Right renal pelvis (tissue), 4 donors: ENCODE results near the gene ZBTB46. TPM values are rescaled to one million over a fixed set of nuclear protein-coding genes. Genes with fewer than 3 reads are reported as not detected.

ENCODE experiments used
- DNase-seq, 4 donors: peaks; one replicate each; pipeline ENCODE4 v3.0.0-alpha.2; 2013; ENCODE audit warnings: low read depth in 4 of 4, low spot score in 3 of 4, missing footprints in 1 of 4
- polyA plus RNA-seq, 4 donors: library from polyadenylated mRNA; unstranded; fragments of 120-200 nt; gene quantifications; one replicate each; pipeline ENCODE4 v1.2.1, GENCODE V29; 2013; ENCODE audit not compliant: insufficient read length in 4 of 4

Gene ZBTB46
- polyA plus RNA-seq, 4 donors: 16.7 to 20.1 (median 18.0) TPM

DNA sequence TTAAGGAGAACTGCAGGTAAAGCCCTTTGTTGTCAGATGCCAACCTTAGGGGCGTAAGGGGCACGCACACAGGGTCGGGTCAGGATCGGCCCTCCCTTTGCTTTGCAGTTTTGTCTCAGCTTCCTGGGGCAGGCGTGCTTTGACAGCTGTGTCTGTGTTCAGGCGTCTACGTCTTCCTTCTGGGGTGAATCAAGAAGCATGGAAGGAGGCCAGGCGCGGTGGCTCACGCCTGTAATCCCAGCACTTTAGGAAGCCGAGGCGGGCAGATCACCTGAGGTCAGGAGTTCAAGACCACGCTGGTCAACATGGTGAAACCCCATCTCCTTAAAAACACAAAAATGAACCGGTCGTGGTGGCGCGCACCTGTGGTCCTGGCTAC, 121.9 kb downstream of the ZBTB46 start:
- DNase-seq: no peak

DNA sequence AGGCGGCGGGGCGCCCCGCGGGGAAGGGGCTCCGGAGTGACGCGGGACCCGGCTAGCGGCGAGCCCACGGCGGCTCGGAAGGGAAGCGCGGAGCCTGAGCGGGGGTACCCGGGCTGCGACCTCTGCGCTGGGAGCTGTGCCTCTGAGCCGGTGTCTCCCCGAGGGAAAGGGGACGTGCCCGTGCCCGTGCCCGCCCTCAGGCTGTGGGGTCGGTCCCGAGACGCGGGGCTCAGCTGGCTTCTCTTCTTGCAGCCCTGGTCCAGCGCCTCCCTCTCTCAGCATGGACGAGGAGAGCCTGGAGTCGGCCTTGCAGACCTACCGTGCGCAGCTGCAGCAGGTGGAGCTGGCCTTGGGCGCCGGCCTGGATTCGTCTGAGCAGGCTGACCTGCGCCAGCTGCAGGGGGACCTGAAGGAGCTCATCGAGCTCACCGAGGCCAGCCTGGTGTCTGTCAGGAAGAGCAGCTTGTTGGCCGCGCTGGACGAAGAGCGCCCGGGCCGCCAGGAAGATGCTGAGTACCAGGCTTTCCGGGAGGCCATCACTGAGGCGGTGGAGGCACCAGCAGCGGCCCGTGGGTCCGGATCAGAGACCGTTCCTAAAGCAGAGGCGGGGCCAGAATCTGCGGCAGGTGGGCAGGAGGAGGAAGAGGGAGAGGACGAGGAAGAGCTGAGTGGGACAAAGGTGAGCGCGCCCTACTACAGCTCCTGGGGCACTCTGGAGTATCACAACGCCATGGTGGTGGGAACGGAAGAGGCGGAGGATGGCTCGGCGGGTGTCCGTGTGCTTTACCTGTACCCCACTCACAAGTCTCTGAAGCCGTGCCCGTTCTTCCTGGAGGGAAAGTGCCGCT, 122.5 kb downstream of the ZBTB46 start:
- no peak for DNase-seq

DNA sequence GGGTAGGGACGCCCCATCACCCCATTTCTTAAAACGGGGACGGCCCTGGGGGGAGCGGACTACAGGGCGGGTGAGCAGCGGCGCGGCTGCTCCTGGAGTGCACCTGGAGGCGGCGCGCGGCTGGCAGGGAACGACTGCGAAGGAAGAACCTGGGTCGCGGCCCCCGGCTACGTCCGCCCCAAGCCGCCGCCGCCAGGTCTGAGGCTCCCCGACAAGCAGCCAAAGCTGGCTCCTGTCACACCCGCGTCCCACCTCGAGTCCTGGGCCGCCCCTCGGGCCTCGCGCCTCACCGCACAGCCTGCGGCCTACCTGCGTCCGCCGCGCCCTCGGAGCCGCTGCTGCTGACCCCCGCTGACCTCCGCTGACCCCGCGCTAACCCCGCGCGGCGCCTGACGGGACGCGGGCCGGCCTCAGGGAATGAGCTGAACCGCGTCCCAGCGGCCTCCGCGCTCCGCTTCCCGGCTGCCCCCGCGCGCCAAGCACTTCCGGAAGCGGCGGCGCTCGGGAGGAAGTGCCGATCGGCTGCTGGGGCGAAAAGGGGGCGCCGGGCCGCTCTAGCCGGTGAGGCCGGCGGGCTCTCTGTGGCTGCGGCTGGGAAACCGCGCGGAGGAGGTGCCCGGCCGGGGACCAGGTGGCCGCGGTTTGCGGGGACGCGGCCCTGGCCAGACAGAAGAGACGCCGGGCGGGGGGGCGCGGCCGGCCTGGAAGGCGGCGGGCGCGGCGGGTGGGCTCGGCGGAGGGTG, 123.3 kb downstream of the ZBTB46 start, which contains the start of the genes ARFRP1 and ZGPAT:
Gene ARFRP1 (minus strand): TSS at position 419 of the 743 bp plus-strand sequence. CDS start 885 bp downstream, outside the sequence.
Gene ZGPAT (plus strand): TSS at position 482 of the 743 bp plus-strand sequence. CDS start 542 bp downstream, outside the sequence.
- DNase-seq: peak in 3 of 4 donors; percentile 63 to 69 (median 68)

DNA sequence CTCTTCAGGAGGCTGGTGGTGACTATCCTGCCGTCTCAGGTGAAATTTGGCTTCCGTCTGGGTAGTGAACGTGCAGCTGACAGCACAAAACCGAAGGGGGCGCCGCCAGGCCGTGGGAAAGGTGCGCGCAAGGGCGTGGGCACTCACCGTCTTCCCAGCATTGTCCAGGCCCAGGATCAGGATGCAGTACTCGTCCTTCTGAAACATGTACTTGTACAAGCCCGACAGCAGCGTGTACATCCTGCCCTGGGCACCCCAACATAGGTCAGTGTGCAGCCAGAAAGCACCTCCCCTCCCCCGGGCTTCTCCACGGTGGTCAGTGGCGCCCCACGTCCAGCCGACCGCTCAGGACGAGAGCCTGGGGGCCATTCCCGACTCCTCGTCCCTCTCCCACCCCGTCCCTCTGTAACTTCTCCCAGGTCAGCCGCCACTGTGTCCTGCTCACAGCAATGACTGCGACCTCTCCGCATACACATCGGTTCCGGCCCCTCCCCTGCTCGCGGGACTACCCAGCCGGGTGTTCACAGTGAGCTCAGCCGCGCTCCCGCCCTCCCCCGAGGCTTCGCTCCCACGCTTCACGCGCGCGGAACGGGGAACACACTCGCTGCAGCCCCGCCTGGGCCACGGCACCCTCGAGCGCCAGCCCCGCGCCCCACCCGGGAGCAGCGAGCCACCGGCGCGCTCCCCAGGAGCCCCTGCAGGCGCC, 124.1 kb downstream of the ZBTB46 start:
- no peak for DNase-seq

DNA sequence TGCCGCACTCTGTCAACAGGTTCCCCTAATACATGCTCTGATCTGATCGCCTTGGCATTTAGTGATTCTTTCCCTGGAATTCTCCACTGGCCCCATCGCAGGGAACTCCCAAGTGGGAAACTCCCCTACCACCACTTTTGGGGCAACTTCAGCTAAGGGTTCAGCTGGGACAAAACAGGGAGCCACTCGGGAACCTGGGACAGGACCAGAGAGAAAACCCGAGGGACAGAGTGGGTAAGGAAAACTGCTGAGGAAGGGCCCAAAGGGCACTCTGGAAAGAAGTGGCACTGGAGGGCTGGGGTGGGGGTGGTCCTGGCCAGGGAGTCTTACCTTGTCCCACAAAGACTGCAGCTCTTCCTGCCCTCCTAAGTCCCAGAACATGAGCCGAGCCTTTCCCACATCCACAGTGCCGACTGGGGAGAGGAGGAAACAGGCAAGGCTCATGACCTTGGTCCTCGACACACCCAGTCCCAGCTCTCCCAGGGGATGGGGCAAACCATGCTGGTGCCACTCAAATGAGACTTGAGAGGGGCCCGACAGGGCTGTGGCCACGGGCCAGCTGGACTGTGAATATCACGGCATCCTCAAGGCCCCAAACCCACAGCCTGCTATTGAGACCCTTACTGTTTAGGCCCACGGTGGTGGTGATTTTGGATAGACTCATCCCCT, 124.9 kb downstream of the ZBTB46 start:
- DNase-seq: no peak

DNA sequence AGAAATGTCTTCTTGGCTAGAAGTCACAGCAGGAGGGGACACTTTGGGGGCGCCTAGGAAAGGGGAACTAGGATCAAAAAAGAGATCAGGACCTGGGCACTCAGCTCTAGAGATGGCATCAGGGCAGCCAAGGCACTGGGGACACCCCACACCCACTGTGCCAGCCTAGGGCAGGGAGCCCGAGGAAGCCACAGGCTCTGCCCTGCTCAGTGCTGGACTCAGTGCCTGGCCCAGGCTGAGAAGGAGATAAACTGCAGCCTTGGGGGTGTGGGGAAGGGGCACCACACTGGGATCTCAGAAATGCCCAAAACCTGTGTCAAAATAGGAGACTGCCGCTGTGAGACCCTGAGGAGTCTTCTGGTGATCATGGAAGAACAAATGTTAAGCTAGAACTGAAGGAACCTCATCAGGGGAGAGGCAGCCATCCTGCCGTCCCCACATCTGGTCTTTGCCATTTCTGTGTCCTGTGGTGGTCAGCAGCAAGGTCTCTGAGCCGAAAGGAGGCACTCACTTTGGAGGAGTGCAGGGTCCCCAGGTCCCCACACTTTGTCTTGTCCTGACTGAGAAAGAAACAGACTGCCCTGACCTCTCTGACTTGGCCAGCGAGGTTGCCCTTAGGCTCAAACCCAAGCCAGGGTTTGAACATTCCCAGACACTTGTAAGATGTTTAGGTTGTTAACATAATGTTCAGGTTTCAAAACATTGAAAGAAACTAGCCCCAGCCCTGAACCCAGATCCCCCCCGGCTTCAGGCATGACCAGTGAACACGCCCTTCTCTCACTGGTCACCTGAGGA, 125.6 kb downstream of the ZBTB46 start:
- no peak for DNase-seq

DNA sequence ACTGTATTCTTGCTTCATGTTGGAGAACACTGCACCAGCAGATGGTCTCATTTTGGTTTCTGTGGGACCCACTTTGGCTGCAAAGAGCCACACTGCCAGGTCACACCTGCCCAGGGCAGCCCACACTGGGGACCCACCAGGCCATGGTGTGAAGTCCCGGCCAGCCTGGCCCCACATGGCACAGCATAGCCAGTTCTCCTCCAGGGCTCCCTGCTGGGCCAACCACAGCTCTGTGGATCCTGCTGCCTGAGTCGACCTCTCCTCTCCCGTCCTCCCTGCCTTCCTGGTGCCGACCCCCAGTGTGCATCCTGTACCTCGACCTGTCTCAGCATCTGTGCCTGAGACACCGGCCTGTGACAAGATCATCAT, 126.3 kb downstream of the ZBTB46 start:
- DNase-seq: no peak

DNA sequence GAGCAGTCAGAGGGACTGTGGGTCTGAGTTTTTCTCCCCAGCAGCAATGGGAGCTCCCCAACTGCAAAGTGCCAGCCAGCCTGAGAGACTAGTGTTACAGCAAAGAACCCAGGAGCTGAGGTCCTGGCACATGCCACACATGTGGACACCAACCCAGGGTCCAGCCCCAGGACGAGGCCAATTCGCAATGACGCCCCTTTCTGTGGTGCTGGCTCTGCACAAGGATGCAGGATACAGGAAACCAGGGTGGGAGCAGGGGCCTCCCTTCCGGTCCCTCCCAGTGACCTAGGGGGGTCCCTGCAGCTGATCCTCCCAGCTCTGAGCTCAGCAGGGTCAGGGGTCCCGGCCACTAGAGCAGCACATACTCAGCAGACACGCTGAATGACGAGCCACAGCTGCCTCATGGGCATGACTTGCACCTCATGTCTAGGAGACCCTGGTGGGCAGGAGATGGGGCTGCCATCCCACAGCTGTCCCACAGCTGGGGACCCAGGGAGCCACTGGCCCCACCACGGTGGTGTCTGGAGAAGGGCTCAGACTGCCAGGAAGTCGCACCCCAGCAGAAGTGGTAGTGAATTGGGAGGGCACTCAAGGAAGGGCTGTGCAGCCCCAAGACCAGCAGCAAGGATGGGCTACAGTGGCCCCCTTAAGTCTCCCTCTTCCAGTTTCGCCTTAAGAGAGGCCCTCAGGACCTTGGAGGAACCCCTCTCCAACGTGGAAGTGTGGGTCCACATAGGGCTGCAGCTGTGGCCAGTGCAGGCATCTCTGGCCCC, 126.9 kb downstream of the ZBTB46 start:
- no peak for DNase-seq

DNA sequence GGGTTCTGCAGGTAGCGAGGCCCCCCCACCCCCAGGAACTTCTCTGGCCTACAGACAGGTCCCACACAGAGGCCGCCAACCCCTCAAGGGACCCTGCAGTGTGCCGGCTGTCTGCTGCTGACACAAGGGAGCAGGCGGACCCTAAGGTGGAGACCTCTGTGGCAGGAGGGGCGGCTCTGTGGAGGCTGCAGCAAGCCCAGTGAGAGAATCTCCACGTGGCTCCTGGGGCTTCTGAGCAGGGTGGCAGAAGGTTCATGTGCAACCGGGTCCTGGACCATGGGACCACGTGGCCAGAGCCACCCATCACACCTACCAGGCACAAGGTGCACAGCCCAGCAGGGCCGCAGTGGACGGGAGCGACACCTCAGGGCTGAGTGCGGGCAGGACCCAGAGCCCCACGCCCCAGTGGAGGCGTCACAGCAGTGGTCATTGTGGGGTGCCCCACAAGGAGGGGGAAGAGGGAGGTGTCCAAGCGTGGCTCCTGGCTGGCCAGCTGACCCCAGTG, 127.5 kb downstream of the ZBTB46 start:
- no peak for DNase-seq

DNA sequence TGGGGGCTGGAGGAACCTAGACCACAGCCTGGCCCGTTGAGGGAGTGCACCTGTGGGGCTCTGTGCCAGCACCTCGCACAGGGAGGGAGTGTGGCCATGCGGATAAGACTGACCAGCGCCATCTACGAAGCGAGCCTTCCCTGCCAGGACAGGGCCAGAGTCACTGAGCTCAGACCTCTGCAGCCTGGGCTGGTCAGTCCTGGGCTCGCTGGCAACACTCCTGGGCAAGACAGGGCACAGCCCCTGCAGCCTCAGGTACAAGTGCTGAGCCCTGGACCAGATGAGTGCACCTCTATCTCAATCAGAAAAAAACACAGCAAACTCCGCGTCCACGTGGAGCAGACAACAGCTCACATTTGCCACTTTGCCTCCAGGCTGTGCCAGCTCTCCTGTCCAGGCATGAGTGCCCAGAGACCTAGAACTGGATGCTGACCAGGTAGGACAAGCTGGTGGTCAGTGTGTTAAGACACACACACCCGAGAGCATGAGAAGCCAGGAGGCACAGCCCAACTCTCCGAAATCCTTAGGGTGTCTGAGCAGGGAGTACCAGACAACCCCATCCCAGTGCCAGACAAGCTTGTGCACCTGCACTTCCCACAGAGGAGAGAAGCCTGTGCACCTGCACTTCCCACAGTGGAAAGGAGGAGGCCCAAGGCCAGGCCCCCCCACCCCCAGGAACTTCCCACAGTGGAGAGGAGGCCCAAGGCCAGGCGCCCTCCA, 128.2 kb downstream of the ZBTB46 start:
- no peak for DNase-seq

DNA sequence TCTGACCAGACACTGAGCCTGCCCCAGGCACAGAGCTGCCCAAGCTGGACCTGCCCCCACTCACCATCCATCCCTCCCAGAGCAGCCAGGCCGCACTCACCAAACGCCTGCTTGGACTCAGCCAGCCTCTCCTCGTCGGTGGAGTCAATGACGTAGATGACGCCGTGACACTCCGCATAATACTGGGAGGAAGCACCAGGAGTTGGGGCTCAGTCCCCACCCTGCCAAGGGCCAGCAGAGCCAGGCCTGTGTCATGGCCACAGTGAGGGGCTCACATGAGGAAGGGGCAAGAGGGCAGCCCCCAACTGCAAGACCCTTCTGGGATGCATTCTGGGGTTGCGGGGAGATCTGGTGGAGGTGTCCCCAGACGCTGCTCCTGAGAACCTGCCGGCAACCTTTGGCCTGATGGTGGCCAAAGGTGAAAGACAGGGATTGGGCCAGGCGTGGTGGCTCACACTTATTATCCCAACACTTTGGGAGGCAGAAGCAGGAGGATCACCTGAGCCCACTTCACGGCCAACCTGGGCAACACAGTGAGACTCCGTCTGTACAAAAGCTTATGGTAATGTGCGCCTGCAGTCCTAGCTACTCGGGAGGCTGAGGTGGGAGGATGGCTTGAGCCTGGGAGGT, 128.9 kb downstream of the ZBTB46 start:
- no peak for DNase-seq

DNA sequence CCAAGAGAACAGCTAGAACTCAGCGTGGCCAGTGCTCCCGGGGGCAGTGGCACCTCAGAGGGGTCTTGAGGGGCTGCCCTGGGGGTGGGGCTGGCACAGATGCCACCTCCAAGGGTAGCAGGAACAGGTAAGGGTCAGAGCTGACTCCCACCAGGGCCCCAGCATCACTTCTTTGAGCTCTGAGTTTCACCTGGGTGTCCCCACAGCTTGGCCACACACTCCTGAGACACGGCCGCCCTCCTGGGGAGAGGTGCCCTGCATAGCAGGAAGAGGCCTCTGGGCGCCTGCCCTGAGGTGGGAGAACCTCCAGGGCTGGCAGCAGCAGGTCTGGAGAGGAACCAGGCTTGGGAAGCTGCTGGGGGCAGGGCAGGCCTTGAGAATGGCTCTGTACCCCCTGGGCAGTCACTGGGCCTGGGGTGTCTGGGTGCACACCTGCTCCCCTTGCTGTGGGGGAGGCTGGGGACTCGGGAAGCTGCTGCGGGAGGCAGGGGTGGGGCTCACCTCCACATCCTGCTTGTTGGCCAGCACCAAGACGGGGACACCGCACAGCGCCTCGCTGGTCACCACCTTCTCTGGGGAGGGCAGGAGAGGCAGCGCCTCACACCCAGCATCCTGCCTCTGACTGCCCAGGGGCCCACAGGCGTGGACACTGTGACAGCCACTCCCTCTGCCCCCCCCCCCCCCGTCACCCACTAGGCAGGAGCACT, 129.6 kb downstream of the ZBTB46 start:
- no peak for DNase-seq

DNA sequence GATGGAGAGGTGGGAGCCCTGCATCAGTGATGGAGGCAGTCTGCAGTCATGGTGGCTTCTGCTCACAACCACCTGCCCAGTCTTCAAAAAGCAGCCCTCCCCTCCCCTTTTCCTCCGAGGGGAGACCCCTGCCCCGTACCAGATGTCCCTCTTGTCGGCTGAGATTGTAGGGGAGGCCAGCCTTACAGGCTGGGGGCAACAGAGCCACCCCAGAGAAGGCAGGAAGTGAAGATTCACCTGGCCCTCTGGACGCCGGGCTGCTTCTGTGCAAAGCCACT, 130.1 kb downstream of the ZBTB46 start:
- no peak for DNase-seq

DNA sequence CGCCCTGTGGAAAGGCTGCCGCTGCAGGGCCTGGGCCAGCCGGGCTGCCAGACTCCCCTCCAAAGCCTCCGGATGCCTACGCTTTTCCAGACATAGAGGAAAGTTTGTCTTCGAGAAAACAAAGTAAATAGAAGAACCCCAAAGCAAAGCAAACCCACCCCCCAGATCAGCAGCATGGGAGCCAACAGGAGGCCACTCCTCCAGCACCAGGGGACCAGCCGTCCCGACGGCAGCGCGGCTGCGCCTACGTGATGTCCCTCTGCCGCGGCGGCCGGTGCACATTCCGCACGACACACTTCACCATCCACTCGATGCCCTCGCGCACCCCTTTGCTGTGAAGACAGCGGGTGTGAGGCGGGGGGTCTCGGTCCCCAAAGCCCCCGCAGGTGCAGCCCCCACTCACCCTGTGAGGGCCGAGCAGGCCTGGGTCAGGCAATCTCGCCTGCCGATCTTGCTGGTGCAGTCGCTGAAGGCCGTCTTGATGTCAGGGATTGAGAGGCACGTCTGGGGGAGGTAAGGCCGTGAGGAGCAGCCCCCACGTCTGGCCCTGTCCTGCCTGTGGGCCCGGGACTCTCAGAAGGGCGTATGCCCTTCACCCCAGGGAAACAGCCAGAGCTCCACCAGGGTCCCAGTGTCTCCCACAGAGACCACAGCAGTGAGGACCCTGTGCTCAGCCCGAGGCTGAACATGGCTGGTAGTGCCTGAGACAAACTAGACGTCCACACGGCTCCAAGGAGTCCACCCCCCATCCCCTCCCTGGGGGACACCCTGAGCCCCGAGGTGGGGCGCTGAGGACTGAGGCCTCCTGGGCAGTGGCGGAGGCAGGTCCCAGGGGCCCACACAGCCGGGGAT, 130.6 kb downstream of the ZBTB46 start:
- DNase-seq: no peak

DNA sequence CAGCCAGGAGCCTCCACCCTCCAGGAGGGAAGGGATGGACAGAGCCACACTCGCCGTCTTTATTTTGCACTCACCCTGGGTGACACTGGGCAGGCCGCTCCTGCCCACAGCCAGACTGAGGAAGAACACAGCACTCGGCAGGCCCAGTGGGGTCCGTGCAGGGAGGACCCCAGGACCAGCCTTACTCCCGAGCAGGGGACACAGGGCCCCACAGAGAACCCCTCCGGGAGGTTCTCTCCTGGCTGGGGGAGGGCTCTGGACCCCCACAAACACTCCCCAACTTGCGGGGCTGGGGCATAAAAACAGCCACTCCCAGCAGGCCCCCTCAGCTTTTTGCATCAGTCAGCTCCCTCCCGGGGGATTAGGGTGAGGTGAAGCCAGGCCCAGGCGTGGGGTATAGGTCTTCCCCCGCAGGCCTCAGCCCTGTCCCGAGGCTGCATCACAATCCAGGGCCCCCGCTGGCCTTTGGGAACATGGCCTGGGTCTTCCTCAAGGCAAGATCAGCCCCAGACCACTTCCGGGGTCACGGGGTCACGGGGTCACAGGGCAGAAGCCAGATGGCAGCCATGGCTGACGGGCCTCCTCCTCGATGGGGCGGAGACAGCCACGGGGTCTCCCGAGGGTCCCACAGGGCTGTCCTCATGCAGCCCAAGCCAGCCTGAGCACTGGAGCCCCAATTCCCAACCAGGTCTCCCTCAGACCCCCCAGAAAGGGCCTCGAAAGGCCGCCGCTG, 131.4 kb downstream of the ZBTB46 start:
- no peak for DNase-seq
